ENCODE results near the gene CISH. TPM values are rescaled to one million over a fixed set of nuclear protein-coding genes. Genes with fewer than 3 reads are reported as not detected.

CISH gene
- total and polyA plus RNA-seq, 10 of the 15 experiments (the other 5 are each of a cell fraction or from before 2014, with no cell fraction given) = 0.21 to 4.4 (median 1.8) TPM

GRCh38 chr3:50633230-50633790, 21.7 kb upstream of the CISH start:
- DNase-seq (ENCODE audit: low read depth, low spot score) (no peak), ATAC-seq (no peak), FAIRE-seq (no peak)
- ChIA-PET RAD21 (ENCODE audit: unreplicated experiment) (interaction anchor here (0.9 to 2.9 kb wide), 3 partner anchors 13 to 19 kb away, joined by 3 to 14 read pairs (median 4); partner anchors contain the start of gene MAPKAPK3), SMC1A (ENCODE audit: uncharacterized antibody, unreplicated experiment) (interaction anchor here (2.0 to 5.7 kb wide), 2 partner anchors 18 to 19 kb away, joined by 4 to 26 read pairs; partner anchors contain the start of gene MAPKAPK3), CTCF (interaction anchor here (1.2 to 2.6 kb wide), 5 partner anchors 10 to 19 kb away, joined by 3 to 13 read pairs (median 6); partner anchors contain the start of gene MAPKAPK3), POLR2A (no interaction called here)
- Histone ChIP-seq H3K4me3 (no peak overlapping the region), H3K4me2 (ENCODE audit: control insufficient read depth, insufficient read depth) (no peak overlapping the region), H3K4me1 (ENCODE audit: control insufficient read depth, insufficient read depth, low read length) (peaks cover 10% of the 10 kb centered on the region), H3K9me3 (replicated peaks; ENCODE audit: control insufficient read depth, insufficient read depth, low read length) (no peaks in the 10 kb centered on the region), H2AFZ (ENCODE audit: control insufficient read depth, low read depth, low read length) (no peak overlapping the region), H3K79me2 (ENCODE audit: control insufficient read depth, insufficient read depth, low read length) (no peaks in the 10 kb centered on the region), H3K36me3 (ENCODE audit: control insufficient read depth in 2 of 2, insufficient read depth in 2 of 2, low read length in 1 of 2) (peaks cover 0 to 4% of the 10 kb centered on the region in 2 experiments; a peak in 1 of 4 replicates), H4K20me1 (ENCODE audit: control insufficient read depth, insufficient read depth) (no peaks in the 10 kb centered on the region), H3K9ac (ENCODE audit: control insufficient read depth, insufficient read depth, low read length) (no peak overlapping the region), H3K27me3 (replicated peaks in 1 of 2; ENCODE audit: control insufficient read depth in 2 of 2, insufficient read depth in 2 of 2, low read length in 1 of 2) (no peaks in the 10 kb centered on the region), H3K27ac (ENCODE audit: control insufficient read depth, insufficient read depth) (no peak overlapping the region)
- 53% methylated on average over 5 of the region's 5 CpGs for WGBS (ENCODE audit: insufficient coverage, insufficient replicate concordance, low lambda C conversion rate, missing lambda C conversion rate)
- in situ Hi-C loops (cut with MboI) (no loop called here), intact Hi-C loops (cut with micrococcal nuclease; ENCODE audit: unreplicated experiment) (no loop called here)
- TF ChIP-seq HDAC2 (IDR thresholded peaks at IDR 0.05) (no peak), ELK1 (IDR thresholded peaks at IDR 0.05; ENCODE audit: low read depth, low read length) (no peak)
- BruUV-seq (replicated peaks) = no TSS peak

GRCh38 chr3:50632450-50632849, 20.9 kb upstream of the CISH start:
- Histone ChIP-seq H3K79me2 (ENCODE audit: control insufficient read depth, insufficient read depth, low read length) (no peaks in the 10 kb centered on the region), H3K4me1 (ENCODE audit: control insufficient read depth, insufficient read depth, low read length) (peaks cover 10% of the 10 kb centered on the region), H3K36me3 (ENCODE audit: control insufficient read depth in 2 of 2, insufficient read depth in 2 of 2, low read length in 1 of 2) (peaks cover 0 to 6% of the 10 kb centered on the region in 2 experiments; a peak in 2 of 4 replicates), H4K20me1 (ENCODE audit: control insufficient read depth, insufficient read depth) (no peaks in the 10 kb centered on the region), H3K4me3 (no peak overlapping the region), H3K9ac (ENCODE audit: control insufficient read depth, insufficient read depth, low read length) (no peak overlapping the region), H3K4me2 (ENCODE audit: control insufficient read depth, insufficient read depth) (no peak overlapping the region), H3K27me3 (replicated peaks in 1 of 2; ENCODE audit: control insufficient read depth in 2 of 2, insufficient read depth in 2 of 2, low read length in 1 of 2) (no peaks in the 10 kb centered on the region), H3K9me3 (replicated peaks; ENCODE audit: control insufficient read depth, insufficient read depth, low read length) (no peaks in the 10 kb centered on the region), H2AFZ (ENCODE audit: control insufficient read depth, low read depth, low read length) (no peak overlapping the region), H3K27ac (ENCODE audit: control insufficient read depth, insufficient read depth) (no peak overlapping the region)
- BruUV-seq (replicated peaks) = no TSS peak
- TF ChIP-seq RAD21 (IDR thresholded peaks at IDR 0.05; ENCODE audit: insufficient read depth, low read depth, low read length) (peak; percentile 26; the same call in 1 of the 2 replicates), NR2C2 (IDR thresholded peaks at IDR 0.05; ENCODE audit: borderline replicate concordance, control insufficient read depth, insufficient read length, low read depth) (no peak), PBX3 (IDR thresholded peaks at IDR 0.05; ENCODE audit: insufficient replicate concordance, low read depth, low read length) (no peak), YBX1 (IDR thresholded peaks at IDR 0.05) (no peak), RAD51 (IDR thresholded peaks at IDR 0.05) (no peak)
- DNase-seq (ENCODE audit: low read depth, low spot score) = no peak
- ATAC-seq = peak; percentile 57
- FAIRE-seq = no peak
- 59% methylated on average over 5 of the region's 5 CpGs for WGBS (ENCODE audit: insufficient coverage, insufficient replicate concordance, low lambda C conversion rate, missing lambda C conversion rate)
- intact Hi-C loops (cut with micrococcal nuclease; ENCODE audit: unreplicated experiment) = no loop called here
- POLR2A ChIA-PET = interaction anchor here (0.5 to 1.0 kb wide), 2 partner anchors 13 to 46 kb away, joined by 3 read pairs; no protein-coding TSS in a partner anchor
- CTCF ChIA-PET = interaction anchor here (0.9 to 3.1 kb wide), 5 partner anchors 12 to 20 kb away, joined by 3 to 13 read pairs (median 11); partner anchors contain the start of gene MAPKAPK3
- in situ Hi-C loops (cut with MboI) = no loop called here
- SMC1A ChIA-PET (ENCODE audit: uncharacterized antibody, unreplicated experiment) = interaction anchor here (0.7 to 5.7 kb wide), 5 partner anchors 9 to 60 kb away, joined by 3 to 26 read pairs (median 4); partner anchors contain the start of gene MAPKAPK3
- RAD21 ChIA-PET (ENCODE audit: unreplicated experiment) = interaction anchor here (0.7 to 2.9 kb wide), 6 partner anchors 12 to 21 kb away, joined by 3 to 14 read pairs (median 4); partner anchors contain the start of genes CISH and MAPKAPK3

Data from GM12878 (cell line).